ENCODE measurements around the gene SIGLECL1.

- TF ChIP-seq, protein P1, sequence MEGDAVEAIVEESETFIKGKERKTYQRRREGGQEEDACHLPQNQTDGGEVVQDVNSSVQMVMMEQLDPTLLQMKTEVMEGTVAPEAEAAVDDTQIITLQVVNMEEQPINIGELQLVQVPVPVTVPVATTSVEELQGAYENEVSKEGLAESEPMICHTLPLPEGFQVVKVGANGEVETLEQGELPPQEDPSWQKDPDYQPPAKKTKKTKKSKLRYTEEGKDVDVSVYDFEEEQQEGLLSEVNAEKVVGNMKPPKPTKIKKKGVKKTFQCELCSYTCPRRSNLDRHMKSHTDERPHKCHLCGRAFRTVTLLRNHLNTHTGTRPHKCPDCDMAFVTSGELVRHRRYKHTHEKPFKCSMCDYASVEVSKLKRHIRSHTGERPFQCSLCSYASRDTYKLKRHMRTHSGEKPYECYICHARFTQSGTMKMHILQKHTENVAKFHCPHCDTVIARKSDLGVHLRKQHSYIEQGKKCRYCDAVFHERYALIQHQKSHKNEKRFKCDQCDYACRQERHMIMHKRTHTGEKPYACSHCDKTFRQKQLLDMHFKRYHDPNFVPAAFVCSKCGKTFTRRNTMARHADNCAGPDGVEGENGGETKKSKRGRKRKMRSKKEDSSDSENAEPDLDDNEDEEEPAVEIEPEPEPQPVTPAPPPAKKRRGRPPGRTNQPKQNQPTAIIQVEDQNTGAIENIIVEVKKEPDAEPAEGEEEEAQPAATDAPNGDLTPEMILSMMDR (IDR thresholded peaks at IDR 0.05; ENCODE audit: low read depth, low read length) = no peak
- no peak for TF ChIP-seq POLR2A (IDR thresholded peaks at IDR 0.05; ENCODE audit: extremely low read depth, insufficient read length)
These were observed 5.3 kb downstream of the SIGLECL1 start for GRCh38 chr19:51256155-51256625.
